NCI-H1694 treated with DMSO at 0.1 percent for 48 hours (cell line): ENCODE measurements around the gene KCNK18.

ENCODE experiments used
- DNase-seq: peaks from one replicate; lab custom pipeline; 2025; lab: John Stamatoyannopoulos, UW

KCNK18 gene

GRCh38 chr10:117253908-117254307, 56.6 kb downstream of the KCNK18 start:
- DNase-seq = no peak

- DNase-seq = no peak
Observed at GRCh38 chr10:117254338-117254737, 57.0 kb downstream of the KCNK18 start.

GRCh38 chr10:117254774-117255735, 57.8 kb downstream of the KCNK18 start:
- no peak for DNase-seq

- DNase-seq = no peak
Observed at GRCh38 chr10:117255835-117256460, 58.7 kb downstream of the KCNK18 start.

- DNase-seq = no peak
Observed at GRCh38 chr10:117256910-117257309, 59.6 kb downstream of the KCNK18 start.

- DNase-seq = no peak
Observed at GRCh38 chr10:117257721-117258120, 60.4 kb downstream of the KCNK18 start.

- DNase-seq = no peak
Observed at GRCh38 chr10:117259279-117259678, 62.0 kb downstream of the KCNK18 start.
